BLaER1 treated with 17β-estradiol and CSF1 and Interleukin-3, amounts not matched to agents 10 nM and 100 nM (cell line): ENCODE results near the gene RCCD1.
"Not testable (repeated sequence)": the region's sequence is repeated elsewhere in the genome, so short reads cannot be mapped to it uniquely, and the experiment has no call there.

Experiments used
- H3K27ac ChIP-seq, 11 experiments: shearing (Covaris generic); formaldehyde crosslinking; 2 replicates each; pipeline ENCODE4 v1.8.1; 2022
- H3K27me3 ChIP-seq, 11 experiments: shearing (Covaris generic); formaldehyde crosslinking; 2 replicates each; pipeline ENCODE4 v1.8.1; 2022
- H3K36me3 ChIP-seq, 11 experiments: shearing (Covaris generic); formaldehyde crosslinking; 2 replicates each; pipeline ENCODE4 v1.8.1; 2022
- H3K4me1 ChIP-seq, 10 experiments: shearing (Covaris generic); formaldehyde crosslinking; 2 replicates each; pipeline ENCODE4 v1.8.1; 2022
- H3K4me2 ChIP-seq, 11 experiments: shearing (Covaris generic); formaldehyde crosslinking; 2 replicates each; pipeline ENCODE4 v1.8.1; 2022
- H3K4me3 ChIP-seq, 10 experiments: shearing (Covaris generic); formaldehyde crosslinking; 2 replicates each; pipeline ENCODE4 v1.8.1; 2022
- H3K9ac ChIP-seq, 11 experiments: shearing (Covaris generic); formaldehyde crosslinking; 2 replicates each; pipeline ENCODE4 v1.8.1; 2022
- H3K9me3 ChIP-seq, 11 experiments: shearing (Covaris generic); formaldehyde crosslinking; replicated peaks in 1 of 11; 2 replicates each; pipeline ENCODE4 v1.8.1; 2022
- H4K20me1 ChIP-seq, 11 experiments: shearing (Covaris generic); formaldehyde crosslinking; 2 replicates each; pipeline ENCODE4 v1.8.1; 2022
- Cebpa-rat ChIP-seq, 11 experiments: shearing (Covaris generic); IDR thresholded peaks; 2 replicates each; pipeline ENCODE4 v1.8.1; 2022

RCCD1 gene

DNA sequence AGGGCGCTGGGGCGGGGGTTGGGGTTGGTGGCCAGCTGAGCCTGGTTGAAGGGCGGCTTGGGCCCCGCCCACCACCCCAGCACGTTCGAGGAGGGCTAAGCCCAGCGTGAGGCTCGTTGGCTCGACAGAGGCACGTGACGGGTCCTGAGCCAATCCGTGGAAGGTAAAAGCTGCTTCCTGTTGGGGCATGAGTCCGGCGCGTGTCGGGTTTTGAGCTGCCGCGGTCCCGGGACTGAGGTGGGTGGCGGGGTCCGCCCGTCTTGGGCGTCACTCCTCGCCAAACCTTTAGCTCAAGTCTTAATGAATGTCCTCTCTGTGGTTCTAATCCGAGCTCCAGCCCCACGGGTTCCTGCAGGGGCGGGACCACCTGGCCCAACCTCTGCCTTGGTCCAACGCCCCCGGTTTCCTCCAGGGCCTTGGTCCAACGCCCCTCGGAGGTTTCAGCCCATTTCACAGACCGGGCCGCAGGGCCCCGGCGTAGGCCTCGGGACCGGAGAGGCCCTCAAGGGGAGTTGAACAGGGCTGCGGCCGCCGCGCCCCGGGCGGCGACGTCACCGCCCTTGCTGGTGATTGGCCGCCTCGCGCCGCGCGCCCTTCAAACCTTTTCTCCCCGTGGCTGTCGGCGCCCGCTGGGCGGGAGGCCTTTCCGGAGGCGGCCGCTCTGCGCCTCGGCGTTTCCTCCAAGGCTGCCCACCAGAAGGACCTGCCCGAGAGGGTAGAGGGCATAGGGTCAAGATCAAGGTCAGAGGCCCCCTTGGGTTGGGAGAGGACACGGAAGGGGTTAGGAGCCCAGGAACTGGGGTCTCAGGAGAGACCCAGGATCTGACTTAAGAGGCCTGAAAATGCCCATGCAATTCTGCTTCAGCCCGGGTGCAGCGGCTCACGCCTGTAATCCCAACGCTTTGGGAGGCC is at the start of gene RCCD1:
Gene RCCD1 (plus strand): TSS at position 173 of the 912 bp plus-strand sequence. CDS start 1,851 bp downstream, outside the sequence.
- TF ChIP-seq Cebpa-rat (IDR thresholded peaks at IDR 0.05): no peak
- Histone ChIP-seq H3K9ac (peak within 1 kb of the TSS; percentile 89 to 96 (median 91)), H4K20me1 (peaks cover 0 to 26% (median 8%) of the 10 kb centered on the region in 11 experiments; a peak in 11 of 22 replicates), H3K4me2 (peak within 1 kb of the TSS; percentile 84 to 97 (median 95)), H3K27me3 (no peaks in the 10 kb centered on the region), H3K9me3 (no peaks in the 10 kb centered on the region), H3K4me1 (peaks cover 22 to 54% (median 35%) of the 10 kb centered on the region in 10 experiments), H3K4me3 (peak within 1 kb of the TSS; percentile 66 to 81 (median 75)), H3K36me3 (peaks cover 41 to 64% (median 55%) of the 10 kb centered on the region in 11 experiments), H3K27ac (peak within 1 kb of the TSS; percentile 87 to 99 (median 97))

DNA sequence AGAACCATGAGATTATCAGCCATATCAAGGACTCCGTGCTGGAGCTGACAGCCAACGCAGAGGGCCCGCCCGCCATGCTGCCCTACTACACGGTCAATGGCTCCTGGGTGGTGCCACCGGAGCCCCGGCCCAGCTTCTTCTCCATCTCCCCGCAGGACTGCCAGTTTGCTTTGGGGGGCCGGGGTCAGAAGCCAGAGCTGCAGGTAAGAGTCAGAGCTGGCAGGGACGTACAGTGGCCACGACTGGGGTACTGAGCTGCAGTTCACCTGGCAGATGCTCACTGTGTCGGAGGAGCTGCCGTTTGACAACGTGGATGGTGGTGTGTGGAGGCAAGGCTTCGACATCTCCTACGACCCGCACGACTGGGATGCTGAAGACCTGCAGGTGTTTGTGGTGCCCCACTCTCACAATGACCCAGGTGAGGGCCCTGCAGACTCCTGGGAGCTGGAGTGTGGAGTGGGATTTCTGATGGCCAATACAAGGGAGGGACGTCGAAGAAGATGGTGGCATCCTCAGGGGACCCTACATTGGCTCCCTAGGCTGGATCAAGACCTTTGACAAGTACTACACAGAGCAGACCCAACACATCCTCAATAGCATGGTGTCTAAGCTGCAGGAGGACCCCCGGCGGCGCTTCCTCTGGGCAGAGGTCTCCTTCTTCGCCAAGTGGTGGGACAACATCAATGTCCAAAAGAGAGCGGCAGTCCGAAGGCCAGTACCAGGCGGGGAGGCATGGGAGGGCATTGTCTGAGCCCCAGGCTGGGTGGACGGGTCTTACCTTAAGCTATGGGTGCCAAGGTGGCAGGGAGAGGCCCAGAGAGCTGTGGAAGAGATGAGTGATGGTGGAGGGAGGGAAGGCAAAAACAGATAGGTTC is 49.1 kb upstream of the RCCD1 start:
- Histone ChIP-seq H3K4me1 (peaks cover 19 to 54% (median 40%) of the 10 kb centered on the region in 10 experiments), H3K4me3 (no peak overlapping the region), H3K4me2 (peak overlapping the region in 1 of 11 experiments; percentile 24; a peak in 1 of 22 replicates), H4K20me1 (peaks cover 0 to 15% (median 0%) of the 10 kb centered on the region in 11 experiments; a peak in 6 of 22 replicates), H3K9ac (no peak overlapping the region), H3K36me3 (peaks cover 57 to 60% (median 59%) of the 10 kb centered on the region in 11 experiments), H3K27me3 (no peaks in the 10 kb centered on the region), H3K27ac (no peak overlapping the region), H3K9me3 (no peaks in the 10 kb centered on the region)
- TF ChIP-seq Cebpa-rat (IDR thresholded peaks at IDR 0.05): no peak

GRCh38 chr15:90906181-90906849 is 48.4 kb upstream of the RCCD1 start:
- no peak overlapping the region for H3K4me3 ChIP-seq
- H3K27ac ChIP-seq: 0 out of 22 replicates have a peak overlapping the region, but pooled peaks of 1 of the 11 experiments have one; percentile 9
- H3K27me3 ChIP-seq: no peaks in the 10 kb centered on the region
- H3K36me3 ChIP-seq: peaks cover 64 to 68% (median 66%) of the 10 kb centered on the region in 11 experiments
- H3K9me3 ChIP-seq: no peaks in the 10 kb centered on the region
- TF ChIP-seq Cebpa-rat (IDR thresholded peaks at IDR 0.05): no peak
- H3K4me2 ChIP-seq: no peak overlapping the region
- no peak overlapping the region for H3K9ac ChIP-seq
- peaks cover 16 to 50% (median 37%) of the 10 kb centered on the region in 10 experiments for H3K4me1 ChIP-seq
- peaks cover 0 to 15% (median 0%) of the 10 kb centered on the region in 11 experiments; a peak in 6 of 22 replicates for H4K20me1 ChIP-seq

- Histone ChIP-seq H3K4me2 (peak overlapping the region in 4 of 11 experiments; percentile 5 to 31 (median 13); a peak in 5 of 22 replicates), H3K4me1 (peaks cover 8 to 42% (median 29%) of the 10 kb centered on the region in 10 experiments), H3K27ac (peak overlapping the region in 3 of 11 experiments; percentile 9 to 50 (median 9); a peak in 3 of 22 replicates), H4K20me1 (peaks cover 0 to 15% (median 0%) of the 10 kb centered on the region in 11 experiments; a peak in 6 of 22 replicates), H3K36me3 (peaks cover 73 to 77% (median 75%) of the 10 kb centered on the region in 11 experiments), H3K9ac (peak overlapping the region in 8 of 11 experiments; percentile 10 to 48 (median 26); a peak in 9 of 22 replicates), H3K27me3 (no peaks in the 10 kb centered on the region), H3K4me3 (no peak overlapping the region), H3K9me3 (no peaks in the 10 kb centered on the region)
- no peak for TF ChIP-seq Cebpa-rat (IDR thresholded peaks at IDR 0.05)
These were observed 47.5 kb upstream of the RCCD1 start for GRCh38 chr15:90907051-90907660.

- peak overlapping the region in 4 of 11 experiments; percentile 5 to 31 (median 13); a peak in 6 of 22 replicates for H3K4me2 ChIP-seq
- H3K9ac ChIP-seq: peak overlapping the region in 9 of 11 experiments; percentile 10 to 48 (median 25); a peak in 9 of 22 replicates
- H3K4me1 ChIP-seq: peaks cover 8 to 40% (median 29%) of the 10 kb centered on the region in 10 experiments
- no peaks in the 10 kb centered on the region for H3K27me3 ChIP-seq
- TF ChIP-seq Cebpa-rat (IDR thresholded peaks at IDR 0.05): no peak; a peak in 1 of 22 replicates
- H3K9me3 ChIP-seq: no peaks in the 10 kb centered on the region
- H3K4me3 ChIP-seq: no peak overlapping the region
- peaks cover 0 to 21% (median 0%) of the 10 kb centered on the region in 11 experiments; a peak in 6 of 22 replicates for H4K20me1 ChIP-seq
- H3K27ac ChIP-seq: peak overlapping the region in 2 of 11 experiments; percentile 9 to 50; a peak in 3 of 22 replicates
- peaks cover 81 to 85% (median 83%) of the 10 kb centered on the region in 11 experiments for H3K36me3 ChIP-seq
These were observed 46.7 kb upstream of the RCCD1 start for GRCh38 chr15:90907838-90908507.

DNA sequence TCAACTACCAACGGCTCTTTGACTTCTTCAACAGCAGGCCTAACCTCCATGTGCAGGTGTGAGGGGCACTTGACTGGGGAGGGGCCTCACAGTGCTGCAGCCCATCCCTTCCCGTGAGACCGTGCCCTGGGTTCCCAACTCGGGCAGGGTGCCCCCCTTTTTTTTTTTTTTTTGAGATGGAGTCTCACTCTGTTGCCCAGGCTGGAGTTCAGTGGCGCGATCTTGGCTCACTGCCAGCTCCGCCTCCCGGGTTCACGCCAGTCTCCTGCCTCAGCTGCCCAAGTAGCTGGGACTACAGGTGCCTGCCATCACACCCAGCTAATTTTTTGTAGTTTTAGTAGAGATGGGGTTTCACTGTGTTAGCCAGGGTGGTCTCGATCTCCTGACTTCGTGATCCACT is 45.2 kb upstream of the RCCD1 start:
- peaks cover 96 to 99% (median 98%) of the 10 kb centered on the region in 11 experiments for H3K36me3 ChIP-seq
- peaks cover 7 to 40% (median 25%) of the 10 kb centered on the region in 10 experiments; a peak in 17 of 20 replicates for H3K4me1 ChIP-seq
- H3K27me3 ChIP-seq, H3K27ac ChIP-seq, H3K4me3 ChIP-seq, H3K9me3 ChIP-seq, H3K4me2 ChIP-seq, H3K9ac ChIP-seq: not testable (repeated sequence)
- peaks cover 0 to 21% (median 0%) of the 10 kb centered on the region in 11 experiments; a peak in 3 of 22 replicates for H4K20me1 ChIP-seq

- TF ChIP-seq Cebpa-rat (IDR thresholded peaks at IDR 0.05): no peak
- Histone ChIP-seq H3K9ac (no peak overlapping the region), H3K36me3 (peaks cover 99 to 100% (median 99%) of the 10 kb centered on the region in 11 experiments), H3K4me2 (no peak overlapping the region), H3K27ac (no peak overlapping the region), H3K9me3 (no peaks in the 10 kb centered on the region), H3K4me3 (no peak overlapping the region), H3K4me1 (peaks cover 12 to 40% (median 25%) of the 10 kb centered on the region in 10 experiments), H4K20me1 (peaks cover 0 to 17% (median 0%) of the 10 kb centered on the region in 11 experiments; a peak in 4 of 22 replicates), H3K27me3 (no peaks in the 10 kb centered on the region)
These were observed 44.7 kb upstream of the RCCD1 start for GRCh38 chr15:90909976-90910375.
